SK-N-SH treated with all-trans-retinoic acid at 6 μM for 48 hours (cell line): ENCODE data around the gene COCH.

Experiments
- ATAC-seq: fragments of 200-7000 bp; cut with Tn5 transposase; 3 replicates; pipeline ENCODE4 v1.9.1; 2020; ENCODE audit warnings: mild to moderate bottlenecking, moderate library complexity
- ARNTL ChIP-seq: fragments of 450-650 bp; formaldehyde crosslinking; IDR thresholded peaks from 2 replicates; pipeline ENCODE4 v1.5.0; 2020; ENCODE audit warnings: low read depth, mild to moderate bottlenecking, moderate library complexity, borderline replicate concordance
- BACH2 ChIP-seq: fragments of 250-450 bp; sonication (Bioruptor Pico); IDR thresholded peaks from 2 replicates; pipeline ENCODE4 v1.9.0; 2021; ENCODE audit warnings: mild to moderate bottlenecking, borderline replicate concordance
- CREB5 ChIP-seq: fragments of 250-450 bp; sonication (Bioruptor Pico); IDR thresholded peaks from 2 replicates; pipeline ENCODE4 v1.5.1; 2020; ENCODE audit warnings: low read depth, mild to moderate bottlenecking, moderate library complexity
- CSDC2 ChIP-seq: fragments of 250-450 bp; sonication (Bioruptor Pico); IDR thresholded peaks from 2 replicates; pipeline ENCODE4 v1.5.0; 2020; ENCODE audit warnings: mild to moderate bottlenecking, moderate library complexity
- CSRNP3 ChIP-seq: fragments of 250-450 bp; sonication (Bioruptor Pico); IDR thresholded peaks from 2 replicates; pipeline ENCODE4 v1.5.1; 2021; ENCODE audit warnings: mild to moderate bottlenecking, moderate library complexity
- ESRRG ChIP-seq: fragments of 250-450 bp; sonication (Bioruptor Pico); IDR thresholded peaks from 2 replicates; pipeline ENCODE4 v1.6.1; 2021; ENCODE audit warnings: mild to moderate bottlenecking
- GLIS3 ChIP-seq: fragments of 250-450 bp; sonication (Bioruptor Pico); IDR thresholded peaks from 2 replicates; pipeline ENCODE4 v1.5.0; 2020; ENCODE audit warnings: mild to moderate bottlenecking, moderate library complexity
- ISL1 ChIP-seq: fragments of 250-450 bp; sonication (Bioruptor Pico); IDR thresholded peaks from 2 replicates; pipeline ENCODE4 v2.1.2; 2022; ENCODE audit warnings: mild to moderate bottlenecking, moderate library complexity
- OSR1 ChIP-seq: fragments of 250-450 bp; sonication (Bioruptor Pico); IDR thresholded peaks from 2 replicates; pipeline ENCODE4 v1.8.0; 2022; ENCODE audit warnings: moderate library complexity, mild to moderate bottlenecking, inconsistent platforms
- PATZ1 ChIP-seq: fragments of 250-450 bp; sonication (Bioruptor Pico); IDR thresholded peaks from 2 replicates; pipeline ENCODE4 v1.8.0; 2020; ENCODE audit warnings: mild to moderate bottlenecking, moderate library complexity, borderline replicate concordance
- POU6F1 ChIP-seq: fragments of 250-450 bp; sonication (Bioruptor Pico); IDR thresholded peaks from 2 replicates; pipeline ENCODE4 v1.8.0; 2021; ENCODE audit warnings: low read depth, mild to moderate bottlenecking, moderate library complexity, borderline replicate concordance
- PPARA ChIP-seq: fragments of 250-450 bp; sonication (Bioruptor Pico); IDR thresholded peaks from 2 replicates; pipeline ENCODE4 v1.5.0; 2020; ENCODE audit warnings: mild to moderate bottlenecking, borderline replicate concordance
- SNAI2 ChIP-seq: fragments of 250-450 bp; sonication (Bioruptor Pico); IDR thresholded peaks from 2 replicates; pipeline ENCODE4 v1.5.0; 2020; ENCODE audit warnings: mild to moderate bottlenecking, moderate library complexity
- TCF4 ChIP-seq: fragments of 250-450 bp; sonication (Bioruptor Pico); IDR thresholded peaks from 2 replicates; pipeline ENCODE4 v1.8.0; 2021; ENCODE audit warnings: mild to moderate bottlenecking, moderate library complexity, borderline replicate concordance
- TOX ChIP-seq: fragments of 250-450 bp; sonication (Bioruptor Pico); IDR thresholded peaks from 2 replicates; pipeline ENCODE4 v1.8.0; 2021; ENCODE audit warnings: mild to moderate bottlenecking, moderate library complexity, borderline replicate concordance
- TSHZ2 ChIP-seq: fragments of 250-450 bp; sonication (Bioruptor Pico); IDR thresholded peaks from 2 replicates; pipeline ENCODE4 v1.5.0; 2020; ENCODE audit warnings: mild to moderate bottlenecking, moderate library complexity
- ZC3H10 ChIP-seq: fragments of 250-450 bp; sonication (Bioruptor Pico); IDR thresholded peaks from 2 replicates; pipeline ENCODE4 v1.5.1; 2021; ENCODE audit warnings: mild to moderate bottlenecking, moderate library complexity
- ZFP3 ChIP-seq: fragments of 250-450 bp; sonication (Bioruptor Pico); IDR thresholded peaks from 2 replicates; pipeline ENCODE4 v1.5.0; 2020; ENCODE audit warnings: mild to moderate bottlenecking, moderate library complexity
- ZFP30 ChIP-seq: fragments of 450-650 bp; formaldehyde crosslinking; IDR thresholded peaks from 2 replicates; pipeline ENCODE4 v1.5.0; 2022; ENCODE audit warnings: mild to moderate bottlenecking, moderate library complexity
- ZNF565 ChIP-seq: fragments of 450-650 bp; formaldehyde crosslinking; conservative IDR thresholded peaks from 2 replicates; pipeline ENCODE4 v1.5.0; 2020; ENCODE audit warnings: low read depth, mild to moderate bottlenecking, moderate library complexity
- ZNF70 ChIP-seq: fragments of 450-650 bp; formaldehyde crosslinking; IDR thresholded peaks from 2 replicates; pipeline ENCODE4 v1.5.0; 2020; ENCODE audit warnings: mild to moderate bottlenecking, moderate library complexity
- ZNF8 ChIP-seq: fragments of 450-650 bp; formaldehyde crosslinking; IDR thresholded peaks from 2 replicates; pipeline ENCODE4 v1.5.0; 2020; ENCODE audit warnings: mild to moderate bottlenecking, moderate library complexity

COCH gene

GRCh38 chr14:30914812-30915211 lies 40.5 kb downstream of the COCH start:
- TF ChIP-seq ESRRG (CRISPR knock-in tag): no peak
- ATAC-seq: no peak

- ATAC-seq: no peak
- TF ChIP-seq ZFP3 (CRISPR knock-in tag): no peak
- TF ChIP-seq ISL1: no peak
- no peak for TF ChIP-seq OSR1 (CRISPR knock-in tag)
- no peak for TF ChIP-seq POU6F1 (CRISPR knock-in tag)
- no peak for TF ChIP-seq ZNF8 (CRISPR knock-in tag)
- TF ChIP-seq GLIS3 (CRISPR knock-in tag): no peak
- no peak for TF ChIP-seq ESRRG (CRISPR knock-in tag)
- no peak for TF ChIP-seq ARNTL (CRISPR knock-in tag)
- TF ChIP-seq CREB5: no peak
- TF ChIP-seq ZNF70 (CRISPR knock-in tag): no peak
- no peak for TF ChIP-seq ZC3H10 (CRISPR knock-in tag)
- no peak for TF ChIP-seq ZFP30 (CRISPR knock-in tag)
- no peak for TF ChIP-seq ZNF565 (CRISPR knock-in tag)
- TF ChIP-seq TOX (CRISPR knock-in tag): no peak
- TF ChIP-seq TCF4 (CRISPR knock-in tag): no peak
- TF ChIP-seq PPARA (CRISPR knock-in tag): no peak
- no peak for TF ChIP-seq SNAI2 (CRISPR knock-in tag)
- no peak for TF ChIP-seq CSRNP3
- TF ChIP-seq CSDC2: no peak
- no peak for TF ChIP-seq BACH2 (CRISPR knock-in tag)
Observed at GRCh38 chr14:30915596-30915995, 41.2 kb downstream of the COCH start.

- ATAC-seq: no peak
- no peak for TF ChIP-seq ZNF70 (CRISPR knock-in tag)
- no peak for TF ChIP-seq ZFP3 (CRISPR knock-in tag)
- TF ChIP-seq PATZ1: no peak
- no peak for TF ChIP-seq ZNF565 (CRISPR knock-in tag)
- no peak for TF ChIP-seq GLIS3 (CRISPR knock-in tag)
- TF ChIP-seq ESRRG (CRISPR knock-in tag): no peak
- TF ChIP-seq SNAI2 (CRISPR knock-in tag): no peak
- TF ChIP-seq BACH2 (CRISPR knock-in tag): no peak
- TF ChIP-seq ZC3H10 (CRISPR knock-in tag): no peak
- TF ChIP-seq TCF4 (CRISPR knock-in tag): no peak
- no peak for TF ChIP-seq CSRNP3
- TF ChIP-seq, all 23 proteins: peak for 0
Observed at GRCh38 chr14:30921305-30921704, 46.9 kb downstream of the COCH start.

GRCh38 chr14:30921788-30922187 lies 47.4 kb downstream of the COCH start:
- no peak for ATAC-seq
- no peak for TF ChIP-seq ZNF565 (CRISPR knock-in tag)
- TF ChIP-seq TSHZ2 (CRISPR knock-in tag): no peak
- TF ChIP-seq PATZ1: no peak
- TF ChIP-seq PPARA (CRISPR knock-in tag): no peak
- TF ChIP-seq ZFP3 (CRISPR knock-in tag): no peak
- TF ChIP-seq CSRNP3: no peak
- TF ChIP-seq BACH2 (CRISPR knock-in tag): no peak
- TF ChIP-seq OSR1 (CRISPR knock-in tag): no peak
